ES-I3 (cell line): ENCODE measurements around the gene TM4SF20.

Experiments
- H3K36me3 ChIP-seq: 2 replicates; pipeline ENCODE4 v1.6.1; 2013; ENCODE audit warnings: mild to moderate bottlenecking, low read length, control low read depth, moderate library complexity; ENCODE audit not compliant: insufficient read depth
- H3K4me1 ChIP-seq: 2 replicates; pipeline ENCODE4 v1.6.1; 2013; ENCODE audit warnings: mild to moderate bottlenecking, control low read depth, low read length; ENCODE audit not compliant: insufficient read depth
- H3K9ac ChIP-seq: 2 replicates; pipeline ENCODE4 v1.6.1; 2013; ENCODE audit warnings: low read depth, mild to moderate bottlenecking, low read length, moderate library complexity
- H3K9me3 ChIP-seq: 2 replicates; pipeline ENCODE4 v1.6.1; 2013; ENCODE audit warnings: mild to moderate bottlenecking, low read length, moderate library complexity; ENCODE audit not compliant: control insufficient read depth, insufficient read depth

TM4SF20 gene, protein sequence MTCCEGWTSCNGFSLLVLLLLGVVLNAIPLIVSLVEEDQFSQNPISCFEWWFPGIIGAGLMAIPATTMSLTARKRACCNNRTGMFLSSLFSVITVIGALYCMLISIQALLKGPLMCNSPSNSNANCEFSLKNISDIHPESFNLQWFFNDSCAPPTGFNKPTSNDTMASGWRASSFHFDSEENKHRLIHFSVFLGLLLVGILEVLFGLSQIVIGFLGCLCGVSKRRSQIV

DNA sequence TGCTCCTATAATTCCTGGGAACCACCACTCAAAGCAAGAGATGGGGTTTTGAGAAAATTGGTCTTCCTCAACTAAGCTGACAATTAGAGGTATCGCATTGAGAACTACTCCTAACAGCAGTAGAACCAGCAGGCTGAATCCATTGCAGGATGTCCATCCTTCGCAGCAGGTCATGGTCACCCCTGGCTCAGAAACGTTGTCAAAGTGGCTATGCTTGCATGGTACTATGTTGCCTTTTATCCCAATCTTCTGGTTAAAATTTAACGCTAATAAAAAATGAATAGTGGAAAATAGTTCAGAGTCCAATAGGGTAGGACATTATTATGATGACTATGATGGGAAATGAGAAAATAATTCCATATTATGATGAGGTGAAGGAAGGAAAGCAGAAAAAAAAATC is at the start of gene TM4SF20:
TM4SF20 (minus strand) TSS at position 212 of the 400 bp plus-strand sequence; CDS start at position 174, 38 bp downstream.
- H3K4me1 ChIP-seq = peaks cover 13% of the 10 kb centered on the region; the same call in 1 of the 2 replicates
- no peaks in the 10 kb centered on the region for H3K36me3 ChIP-seq
- H3K9me3 ChIP-seq = no peaks in the 10 kb centered on the region
- no peak within 1 kb of the TSS for H3K9ac ChIP-seq

DNA sequence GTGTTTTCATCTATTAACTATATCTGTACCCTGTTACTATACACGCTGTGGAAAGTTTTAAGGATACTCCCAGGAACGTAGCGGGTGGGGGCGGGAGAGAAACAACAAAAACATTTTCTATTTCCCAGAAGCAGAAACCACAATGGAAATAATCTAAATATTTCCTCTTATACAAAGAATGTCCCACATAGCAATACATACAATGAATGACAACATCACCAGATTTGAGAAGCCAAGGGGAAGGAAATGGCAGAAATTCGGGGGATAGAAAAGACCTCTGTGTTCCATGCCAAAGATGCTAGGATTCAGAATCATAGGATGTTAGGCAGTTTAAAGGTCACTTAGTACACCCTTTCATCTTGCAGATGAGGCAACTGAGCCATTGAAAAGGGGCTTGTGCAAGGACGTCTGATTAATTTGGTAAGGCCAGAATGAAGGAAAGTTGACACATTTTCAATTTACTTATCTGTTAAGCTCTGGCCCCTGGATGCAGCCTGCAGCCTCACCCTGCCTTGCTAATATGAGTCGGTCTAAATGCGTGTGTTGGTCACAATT is 49.7 kb upstream of the TM4SF20 start:
- no peaks in the 10 kb centered on the region for H3K36me3 ChIP-seq

DNA sequence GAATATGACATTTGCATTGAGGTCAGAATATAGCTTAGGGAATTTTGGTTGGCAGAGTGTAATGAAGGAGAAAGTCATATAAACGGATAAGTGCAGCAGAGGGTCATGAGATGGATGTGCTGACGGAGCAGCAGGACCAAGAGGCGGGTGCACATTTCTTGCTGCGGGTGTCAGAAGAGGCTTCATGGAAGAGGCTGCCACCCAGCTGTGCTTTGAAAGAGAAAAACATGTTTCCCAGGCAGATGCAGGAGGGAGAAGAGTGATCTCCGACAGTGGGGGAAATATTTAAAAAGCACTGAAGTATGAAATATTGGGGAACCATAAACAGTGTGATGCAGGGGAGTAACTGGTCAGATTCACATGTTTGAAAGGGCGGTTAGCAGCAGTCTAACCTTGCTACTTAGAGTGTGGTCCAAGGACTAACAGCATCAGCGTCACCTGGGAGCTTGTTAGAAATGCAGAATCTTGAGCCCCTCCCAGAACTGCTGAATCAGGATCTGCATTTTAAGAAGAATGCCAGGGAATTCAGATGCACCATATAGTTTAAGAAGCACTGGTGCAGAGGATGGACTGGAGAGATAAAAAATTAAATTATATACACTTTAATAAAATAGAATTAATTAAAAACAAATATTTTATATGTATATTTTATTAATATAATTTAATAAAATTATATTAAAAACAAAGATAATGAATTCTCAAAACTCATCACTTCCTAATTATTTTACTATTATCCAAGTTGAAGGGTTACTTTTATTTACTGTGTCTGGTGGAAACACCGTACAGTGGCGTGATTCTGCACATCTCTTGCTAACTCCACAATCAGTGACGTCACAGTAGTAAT is 44.8 kb upstream of the TM4SF20 start:
- H3K36me3 ChIP-seq = no peaks in the 10 kb centered on the region
- H3K9me3 ChIP-seq = no peaks in the 10 kb centered on the region
- H3K4me1 ChIP-seq = no peaks in the 10 kb centered on the region
- no peak overlapping the region for H3K9ac ChIP-seq

More for the DNA sequence above, 49.7 kb upstream of the TM4SF20 start:
- Histone ChIP-seq H3K9me3 (peaks cover 12% of the 10 kb centered on the region), H3K9ac (no peak overlapping the region), H3K4me1 (no peaks in the 10 kb centered on the region)

DNA sequence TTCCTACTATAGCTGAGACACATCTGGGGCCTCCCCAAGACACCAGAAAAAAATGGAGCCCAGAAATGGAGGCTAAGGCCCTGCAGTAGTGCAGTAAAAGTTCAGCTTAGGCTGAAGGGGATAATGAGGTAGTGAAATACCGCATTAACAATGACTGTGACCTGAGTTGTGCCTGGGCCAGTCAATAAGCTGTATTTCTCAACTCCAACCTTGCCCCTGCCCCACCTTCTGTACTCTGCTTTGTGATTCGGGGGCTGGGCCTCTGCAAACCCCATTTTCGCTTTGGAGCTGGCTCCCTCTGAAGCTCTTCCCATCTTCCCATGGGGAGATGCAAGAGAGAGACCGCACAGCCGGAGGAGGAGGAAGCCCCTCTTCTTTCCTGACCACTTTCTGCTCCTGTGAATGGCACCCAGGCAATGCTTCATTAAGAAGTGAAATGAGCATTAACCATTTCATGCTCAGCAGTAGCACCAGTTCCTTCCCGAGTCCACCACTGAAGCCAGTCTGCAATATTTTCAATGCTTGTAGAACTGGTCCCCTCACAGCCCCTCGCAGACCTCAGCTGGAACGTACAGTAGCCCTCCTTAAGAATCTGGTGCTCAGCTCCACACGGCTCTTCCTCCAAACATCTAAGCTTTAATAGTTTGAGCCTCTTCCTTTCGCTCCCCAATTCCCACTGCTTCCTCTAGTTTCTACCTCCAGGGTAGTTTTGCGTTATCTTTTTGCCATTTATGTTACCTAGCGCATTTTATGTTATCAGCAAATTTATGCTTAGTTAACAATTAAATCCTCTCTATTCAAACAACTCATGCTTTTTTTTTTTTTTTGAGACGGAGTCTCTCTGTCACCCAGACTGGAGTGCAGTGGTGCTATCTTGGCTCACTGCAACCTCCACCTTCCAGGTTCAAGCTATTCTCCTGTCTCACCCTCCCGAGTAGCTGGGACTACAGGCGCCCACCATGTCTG is 41.3 kb upstream of the TM4SF20 start:
- no peaks in the 10 kb centered on the region for H3K4me1 ChIP-seq
- no peak overlapping the region for H3K9ac ChIP-seq
- H3K36me3 ChIP-seq = no peaks in the 10 kb centered on the region
- H3K9me3 ChIP-seq = no peaks in the 10 kb centered on the region

DNA sequence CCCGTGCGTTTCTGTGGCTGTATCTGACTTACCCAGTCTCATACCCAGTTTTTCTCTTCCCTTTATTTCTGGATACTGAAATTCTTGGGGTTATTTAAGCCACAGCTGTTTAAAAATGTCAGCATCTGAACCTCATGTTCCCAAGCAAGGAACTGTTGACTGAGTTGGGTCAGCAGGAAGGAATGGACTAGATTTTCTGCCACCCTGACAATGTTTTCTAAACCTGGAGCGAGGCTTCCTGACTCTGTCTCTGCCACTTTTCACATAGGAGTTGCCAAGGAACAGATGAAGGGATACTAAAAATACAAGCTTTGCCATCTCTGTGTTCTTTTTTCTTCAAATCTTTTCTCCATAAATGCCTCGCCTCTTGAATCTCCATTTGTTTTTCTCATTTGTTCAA is 37.6 kb upstream of the TM4SF20 start:
- Histone ChIP-seq H3K4me1 (no peaks in the 10 kb centered on the region), H3K36me3 (no peaks in the 10 kb centered on the region), H3K9ac (no peak overlapping the region), H3K9me3 (no peaks in the 10 kb centered on the region)

DNA sequence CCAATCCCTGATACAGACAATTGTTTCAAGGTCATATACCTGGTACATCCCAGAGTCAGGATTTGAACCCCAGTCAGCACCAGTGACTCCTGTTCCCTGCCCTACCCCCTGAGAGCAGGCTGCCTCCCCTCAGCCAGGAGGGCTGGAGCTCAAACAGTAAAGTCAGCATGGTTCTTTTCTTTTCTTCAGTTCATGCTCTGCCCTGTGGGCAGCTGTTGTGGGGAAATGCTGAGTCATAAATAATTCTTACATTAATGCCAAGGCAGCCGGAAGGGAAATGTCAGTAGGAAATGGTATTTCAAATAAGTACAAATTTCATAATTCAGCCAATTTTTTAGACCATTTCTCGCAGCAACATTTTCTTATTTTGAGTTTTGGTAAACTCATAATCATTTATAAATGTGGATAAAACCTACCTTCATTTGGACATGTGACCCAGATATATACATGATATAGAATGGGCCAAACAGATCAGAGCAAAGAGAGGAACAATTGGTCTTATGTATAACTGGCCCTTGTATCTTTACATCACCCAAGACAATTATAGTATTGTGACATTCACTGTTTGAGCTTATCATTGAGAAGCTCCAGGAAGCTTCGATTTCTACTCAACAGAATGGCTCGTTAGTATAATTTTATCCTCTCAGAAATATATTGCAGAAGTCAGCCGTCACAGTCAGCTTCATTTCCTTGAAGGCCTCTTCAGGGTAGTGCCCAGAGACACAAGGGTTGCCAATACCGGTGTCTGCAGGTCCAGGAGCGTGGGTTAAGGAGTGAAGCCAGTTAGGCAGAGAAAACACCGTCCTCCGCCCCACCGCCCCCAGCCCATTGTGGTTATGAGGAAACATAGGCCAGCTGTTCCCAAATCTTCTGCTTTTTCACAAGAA is 36.7 kb upstream of the TM4SF20 start:
- no peaks in the 10 kb centered on the region for H3K9me3 ChIP-seq
- H3K36me3 ChIP-seq = no peaks in the 10 kb centered on the region
- H3K9ac ChIP-seq = no peak overlapping the region
- no peaks in the 10 kb centered on the region for H3K4me1 ChIP-seq

DNA sequence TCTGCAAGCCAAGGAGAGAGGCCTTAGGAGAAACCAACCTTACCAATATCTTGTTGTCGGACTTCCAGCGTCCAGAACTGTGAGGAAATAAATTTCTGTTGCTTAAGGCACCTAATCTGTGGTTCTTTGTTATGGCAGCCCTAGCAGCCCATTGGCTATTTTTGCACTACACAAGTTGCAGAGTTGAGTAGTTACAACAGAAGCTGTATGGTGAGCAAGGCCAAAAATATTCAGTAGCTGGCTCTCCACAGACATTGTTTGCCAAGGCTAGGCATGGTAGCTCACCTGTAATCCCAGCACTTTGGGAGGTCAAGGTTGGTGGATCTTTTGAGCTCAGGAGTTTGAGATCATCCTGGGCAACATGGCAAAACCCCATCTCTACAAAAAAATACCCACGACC is 35.7 kb upstream of the TM4SF20 start:
- Histone ChIP-seq H3K9ac (no peak overlapping the region), H3K36me3 (no peaks in the 10 kb centered on the region), H3K4me1 (no peaks in the 10 kb centered on the region), H3K9me3 (no peaks in the 10 kb centered on the region)

DNA sequence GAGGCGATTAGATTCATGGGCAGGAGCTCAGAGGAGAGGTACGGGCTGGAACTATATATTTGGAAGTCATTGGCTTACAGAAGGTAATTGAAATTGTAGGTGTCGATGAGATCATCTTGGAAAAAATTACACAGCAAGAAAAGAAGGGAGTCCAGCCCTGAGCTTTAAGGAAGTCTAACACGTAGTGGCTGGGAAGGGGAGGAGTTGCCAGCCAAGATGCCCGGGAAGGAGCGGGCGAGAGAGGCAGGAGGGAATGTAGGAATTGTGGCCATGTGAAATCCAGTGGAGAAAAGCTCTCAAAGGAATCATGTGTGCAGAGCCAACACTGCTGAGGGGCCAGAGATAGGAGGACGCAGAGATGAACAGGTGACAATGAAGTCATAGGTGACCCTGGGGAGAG is 34.3 kb upstream of the TM4SF20 start:
- Histone ChIP-seq H3K9ac (no peak overlapping the region), H3K4me1 (no peaks in the 10 kb centered on the region), H3K9me3 (no peaks in the 10 kb centered on the region)

DNA sequence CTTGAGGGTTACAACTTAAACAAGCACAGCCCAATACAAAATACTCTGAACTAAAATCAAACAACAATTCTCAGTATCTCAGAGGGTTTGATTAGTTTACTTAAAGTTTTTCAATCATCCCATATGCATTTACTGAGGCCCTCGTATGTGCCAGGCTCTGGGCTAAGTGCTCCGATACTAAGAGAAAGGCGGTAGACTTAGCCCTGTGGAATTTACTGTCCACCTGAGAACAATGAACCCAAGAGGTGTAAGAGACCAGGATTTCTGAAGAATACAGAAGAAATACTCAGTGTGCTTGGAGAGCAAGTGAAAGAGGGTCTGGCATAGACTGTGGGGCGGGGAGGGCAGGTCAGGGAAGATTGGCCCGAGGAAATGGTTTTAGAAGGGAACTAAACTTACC is 33.8 kb upstream of the TM4SF20 start:
- no peak overlapping the region for H3K9ac ChIP-seq
- H3K9me3 ChIP-seq = no peaks in the 10 kb centered on the region
- no peaks in the 10 kb centered on the region for H3K36me3 ChIP-seq
- H3K4me1 ChIP-seq = no peaks in the 10 kb centered on the region

More for the DNA sequence above, 34.3 kb upstream of the TM4SF20 start:
- H3K36me3 ChIP-seq = no peaks in the 10 kb centered on the region

DNA sequence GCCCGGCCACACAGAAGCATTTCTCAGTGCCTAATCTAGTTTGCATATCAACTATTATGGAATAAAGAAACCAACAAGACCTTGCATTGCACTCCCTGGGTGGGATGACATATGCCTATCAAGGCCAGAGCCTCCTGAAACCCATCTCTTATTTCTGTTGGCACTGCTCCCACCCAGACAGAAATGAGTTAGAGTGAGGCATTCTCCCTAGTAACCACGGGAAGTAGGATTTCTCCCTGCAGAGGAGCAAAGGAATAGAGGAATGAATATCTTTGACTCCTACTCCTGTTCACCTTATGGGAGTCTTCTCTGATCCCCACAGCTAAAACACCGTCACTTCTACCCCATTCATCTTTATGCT is 32.9 kb upstream of the TM4SF20 start:
- no peaks in the 10 kb centered on the region for H3K9me3 ChIP-seq
- H3K9ac ChIP-seq = no peak overlapping the region
- H3K4me1 ChIP-seq = no peaks in the 10 kb centered on the region
- H3K36me3 ChIP-seq = no peaks in the 10 kb centered on the region

DNA sequence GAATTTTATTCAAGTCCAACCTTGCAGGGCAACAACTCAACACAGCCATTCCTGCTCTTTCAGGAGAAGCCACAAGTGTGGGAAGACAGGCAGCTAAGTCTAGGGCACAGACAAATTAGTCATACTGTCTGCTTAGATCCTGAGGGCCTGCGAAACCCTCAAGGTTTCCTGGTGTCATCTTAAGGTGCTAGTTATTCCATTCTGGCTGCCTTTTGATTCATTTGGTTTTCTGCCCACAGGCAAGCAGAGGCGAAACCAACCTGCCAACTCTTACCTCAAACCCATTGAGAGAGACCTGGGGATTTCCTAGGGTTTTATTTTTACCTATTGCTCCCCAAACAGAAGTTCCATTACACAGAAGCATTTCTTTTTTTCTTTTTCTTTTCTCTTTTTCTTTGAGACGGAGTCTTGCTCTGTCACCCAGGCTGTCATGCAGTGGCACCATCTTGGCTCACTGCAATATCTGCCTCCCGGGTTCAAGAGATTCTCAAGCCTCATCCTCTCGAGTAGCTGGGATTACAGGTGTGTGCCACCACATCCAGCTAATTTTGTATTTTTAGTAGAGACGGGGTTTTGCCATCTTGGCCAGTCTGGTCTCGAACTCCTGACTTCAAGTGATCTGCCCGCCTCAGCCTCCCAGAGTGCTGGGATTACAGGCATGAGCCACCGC is 32.3 kb upstream of the TM4SF20 start:
- Histone ChIP-seq H3K9ac (no peak overlapping the region), H3K9me3 (no peaks in the 10 kb centered on the region), H3K36me3 (no peaks in the 10 kb centered on the region), H3K4me1 (peaks cover 4% of the 10 kb centered on the region; the same call in 1 of the 2 replicates)

DNA sequence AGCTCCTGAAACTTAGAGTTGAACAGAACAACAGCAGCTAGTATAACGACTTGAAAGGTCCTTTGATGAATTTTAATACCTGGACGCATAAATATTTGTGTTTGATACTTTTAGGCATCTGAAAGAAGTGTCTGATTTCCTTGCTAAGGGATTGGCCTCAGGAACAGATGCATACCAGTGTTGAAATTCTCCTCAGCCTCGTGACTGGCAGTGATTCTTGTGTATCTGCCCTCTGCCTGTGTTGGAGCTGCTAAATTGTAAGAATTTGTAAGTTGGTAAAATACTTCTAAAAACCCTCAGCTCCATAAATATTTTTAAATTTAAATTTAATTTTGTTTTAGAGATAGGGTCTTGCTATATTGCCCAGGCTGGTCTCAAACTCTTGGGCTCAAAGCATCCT is 31.1 kb upstream of the TM4SF20 start:
- no peaks in the 10 kb centered on the region for H3K9me3 ChIP-seq
- H3K9ac ChIP-seq = no peak overlapping the region
- H3K4me1 ChIP-seq = peaks cover 6% of the 10 kb centered on the region; the same call in 1 of the 2 replicates
- no peaks in the 10 kb centered on the region for H3K36me3 ChIP-seq

DNA sequence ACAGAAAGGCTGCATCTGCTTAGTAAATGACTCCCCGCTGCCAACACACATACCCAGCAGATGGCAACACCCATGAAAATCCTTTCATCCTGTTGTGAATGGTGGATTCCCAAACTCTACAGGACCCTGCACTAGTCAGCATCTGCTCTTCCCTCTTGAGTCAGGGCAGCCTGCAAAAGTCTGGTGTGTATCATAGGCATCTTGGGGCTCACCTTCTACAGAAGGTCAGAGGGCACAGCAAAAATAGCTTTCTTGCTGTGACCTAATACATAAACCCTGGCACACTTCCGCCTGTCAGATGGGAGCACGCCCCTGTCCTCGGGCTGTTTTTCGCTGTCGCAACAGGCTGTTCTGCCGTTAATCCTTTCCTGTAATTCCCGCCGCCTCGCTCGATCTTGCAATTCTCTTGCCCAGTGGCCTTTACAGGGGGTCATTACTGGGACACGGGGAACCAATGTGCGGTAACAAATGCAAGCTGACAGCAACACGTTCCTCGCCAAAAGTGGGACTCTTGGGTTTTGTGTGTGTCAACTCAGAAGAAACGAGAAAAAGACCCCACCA is 28.6 kb upstream of the TM4SF20 start:
- Histone ChIP-seq H3K36me3 (no peaks in the 10 kb centered on the region), H3K9ac (no peak overlapping the region), H3K9me3 (no peaks in the 10 kb centered on the region), H3K4me1 (peaks cover 6% of the 10 kb centered on the region; the same call in 1 of the 2 replicates)
